ENCODE results near the gene CACNB1.

The CACNB1 gene

DNA sequence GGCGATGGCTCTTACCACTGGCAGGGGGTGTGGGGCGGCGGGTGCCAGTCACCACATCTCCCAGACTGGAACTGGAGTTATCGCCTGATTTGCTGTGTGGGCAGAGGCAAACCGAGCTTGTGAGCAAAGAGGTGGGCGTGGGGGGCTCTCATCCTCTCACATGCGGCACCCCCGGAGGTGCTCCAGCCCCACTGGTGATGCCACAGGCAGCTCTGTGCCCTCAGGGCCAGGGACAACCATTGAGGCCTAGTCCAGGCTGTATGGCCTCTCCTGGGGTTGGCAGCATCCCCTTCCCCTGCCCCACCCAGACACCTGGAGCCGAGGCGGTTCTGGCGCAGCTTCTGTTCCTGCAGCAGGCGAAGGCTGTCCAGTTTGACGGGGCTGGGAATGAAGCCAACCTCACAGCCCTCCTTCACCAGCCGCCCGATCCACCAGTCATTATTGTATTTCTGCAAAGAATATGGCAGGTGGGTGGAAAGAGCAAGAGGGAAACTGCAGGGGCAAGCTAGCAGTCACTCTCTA is 10.9 kb downstream of the CACNB1 start:
- no peak for DNase-seq
- Histone ChIP-seq H2AFZ (ENCODE audit: low read length) (no peak overlapping the region), H3K9me3 (replicated peaks; ENCODE audit: insufficient read depth, low read length) (no peaks in the 10 kb centered on the region), H3K36me3 (replicated peaks; ENCODE audit: insufficient read depth, low read length) (no peaks in the 10 kb centered on the region; the same call in 1 of the 2 replicates), H3K4me3 (ENCODE audit: low read length) (no peak overlapping the region), H3K27ac (ENCODE audit: low read length) (no peak overlapping the region), H4K20me1 (ENCODE audit: insufficient read depth, low read length) (no peaks in the 10 kb centered on the region), H3K9me2 (replicated peaks; ENCODE audit: insufficient read depth, low read length) (no peaks in the 10 kb centered on the region), H3K4me2 (ENCODE audit: low read depth, low read length) (no peak overlapping the region), H3K27me3 (replicated peaks; ENCODE audit: insufficient read depth, low read length) (no peaks in the 10 kb centered on the region), H3K9ac (ENCODE audit: low read length) (no peak overlapping the region), H3K4me1 (ENCODE audit: low read length) (no peaks in the 10 kb centered on the region), H3K79me2 (ENCODE audit: low read length) (peaks cover 8% of the 10 kb centered on the region), H3F3A (ENCODE audit: insufficient read depth, low read length) (no peaks in the 10 kb centered on the region)
- TF ChIP-seq EZH2 (optimal IDR thresholded peaks at IDR 0.05; ENCODE audit: low read depth, low read length) (no peak), EZH2phosphoT487 (IDR thresholded peaks at IDR 0.05; ENCODE audit: low read length) (no peak)
- TF ChIP-seq, protein P1, sequence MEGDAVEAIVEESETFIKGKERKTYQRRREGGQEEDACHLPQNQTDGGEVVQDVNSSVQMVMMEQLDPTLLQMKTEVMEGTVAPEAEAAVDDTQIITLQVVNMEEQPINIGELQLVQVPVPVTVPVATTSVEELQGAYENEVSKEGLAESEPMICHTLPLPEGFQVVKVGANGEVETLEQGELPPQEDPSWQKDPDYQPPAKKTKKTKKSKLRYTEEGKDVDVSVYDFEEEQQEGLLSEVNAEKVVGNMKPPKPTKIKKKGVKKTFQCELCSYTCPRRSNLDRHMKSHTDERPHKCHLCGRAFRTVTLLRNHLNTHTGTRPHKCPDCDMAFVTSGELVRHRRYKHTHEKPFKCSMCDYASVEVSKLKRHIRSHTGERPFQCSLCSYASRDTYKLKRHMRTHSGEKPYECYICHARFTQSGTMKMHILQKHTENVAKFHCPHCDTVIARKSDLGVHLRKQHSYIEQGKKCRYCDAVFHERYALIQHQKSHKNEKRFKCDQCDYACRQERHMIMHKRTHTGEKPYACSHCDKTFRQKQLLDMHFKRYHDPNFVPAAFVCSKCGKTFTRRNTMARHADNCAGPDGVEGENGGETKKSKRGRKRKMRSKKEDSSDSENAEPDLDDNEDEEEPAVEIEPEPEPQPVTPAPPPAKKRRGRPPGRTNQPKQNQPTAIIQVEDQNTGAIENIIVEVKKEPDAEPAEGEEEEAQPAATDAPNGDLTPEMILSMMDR (IDR thresholded peaks at IDR 0.05; ENCODE audit: low read length) = no peak

DNA sequence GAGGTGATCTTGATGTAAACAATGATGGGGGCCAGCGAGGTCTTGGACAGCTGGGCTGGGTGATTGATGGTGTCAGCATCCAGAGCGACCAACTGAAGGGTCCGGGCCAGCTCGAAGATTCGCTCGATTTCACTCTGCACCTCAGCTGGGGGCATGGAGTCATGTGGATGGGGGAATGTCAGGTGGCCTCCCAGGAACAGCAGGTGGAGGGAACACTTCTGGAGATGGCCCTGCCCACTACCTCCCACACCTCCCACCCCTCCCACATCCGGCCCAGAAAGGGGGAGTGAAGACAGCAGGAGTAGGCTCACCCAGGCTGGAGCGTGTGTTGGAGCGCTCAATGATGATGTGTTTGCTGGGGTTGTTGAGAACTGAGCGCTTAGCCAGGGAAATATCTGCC is 13.7 kb downstream of the CACNB1 start:
- H3K9me3 ChIP-seq (replicated peaks; ENCODE audit: insufficient read depth, low read length) = no peaks in the 10 kb centered on the region
- H3K4me2 ChIP-seq (ENCODE audit: low read depth, low read length) = no peak overlapping the region
- H3K36me3 ChIP-seq (replicated peaks; ENCODE audit: insufficient read depth, low read length) = peaks cover 3% of the 10 kb centered on the region
- 0 out of 2 replicates have a peak, but pooled peaks cover 3% of the 10 kb centered on the region for H3K79me2 ChIP-seq (ENCODE audit: low read length)
- H3K4me1 ChIP-seq (ENCODE audit: low read length) = no peaks in the 10 kb centered on the region
- H3K27ac ChIP-seq (ENCODE audit: low read length) = no peak overlapping the region
- DNase-seq = no peak
- no peaks in the 10 kb centered on the region for H4K20me1 ChIP-seq (ENCODE audit: insufficient read depth, low read length)
- no peak for TF ChIP-seq EZH2phosphoT487 (IDR thresholded peaks at IDR 0.05; ENCODE audit: low read length)
- TF ChIP-seq EZH2 (optimal IDR thresholded peaks at IDR 0.05; ENCODE audit: low read depth, low read length) = no peak
- TF ChIP-seq, protein P1 (IDR thresholded peaks at IDR 0.05; ENCODE audit: low read length) = no peak
- H3F3A ChIP-seq (ENCODE audit: insufficient read depth, low read length) = no peaks in the 10 kb centered on the region
- no peaks in the 10 kb centered on the region for H3K9me2 ChIP-seq (replicated peaks; ENCODE audit: insufficient read depth, low read length)
- no peak overlapping the region for H3K4me3 ChIP-seq (ENCODE audit: low read length)
- H2AFZ ChIP-seq (ENCODE audit: low read length) = no peak overlapping the region
- H3K27me3 ChIP-seq (replicated peaks; ENCODE audit: insufficient read depth, low read length) = no peaks in the 10 kb centered on the region
- no peak overlapping the region for H3K9ac ChIP-seq (ENCODE audit: low read length)

GRCh38 chr17:39183045-39183444 is 14.4 kb downstream of the CACNB1 start:
- Histone ChIP-seq H3K4me1 (ENCODE audit: low read length) (no peaks in the 10 kb centered on the region), H3K9me2 (replicated peaks; ENCODE audit: insufficient read depth, low read length) (no peaks in the 10 kb centered on the region), H3K9ac (ENCODE audit: low read length) (no peak overlapping the region), H3F3A (ENCODE audit: insufficient read depth, low read length) (no peaks in the 10 kb centered on the region), H3K27me3 (replicated peaks; ENCODE audit: insufficient read depth, low read length) (no peaks in the 10 kb centered on the region), H2AFZ (ENCODE audit: low read length) (no peak overlapping the region), H4K20me1 (ENCODE audit: insufficient read depth, low read length) (no peaks in the 10 kb centered on the region), H3K36me3 (replicated peaks; ENCODE audit: insufficient read depth, low read length) (peaks cover 3% of the 10 kb centered on the region), H3K27ac (ENCODE audit: low read length) (no peak overlapping the region), H3K4me2 (ENCODE audit: low read depth, low read length) (no peak overlapping the region), H3K4me3 (ENCODE audit: low read length) (no peak overlapping the region), H3K79me2 (ENCODE audit: low read length) (no peaks in the 10 kb centered on the region), H3K9me3 (replicated peaks; ENCODE audit: insufficient read depth, low read length) (no peaks in the 10 kb centered on the region)
- no peak for DNase-seq
- TF ChIP-seq EZH2phosphoT487 (IDR thresholded peaks at IDR 0.05; ENCODE audit: low read length) (no peak), EZH2 (optimal IDR thresholded peaks at IDR 0.05; ENCODE audit: low read depth, low read length) (no peak)
- TF ChIP-seq, protein P1 (IDR thresholded peaks at IDR 0.05; ENCODE audit: low read length) = no peak
